Fibroblast of lung (primary cell): Measurements from ENCODE around the gene ACKR2.
"Not testable (repeated sequence)": the region's sequence is repeated elsewhere in the genome, so short reads cannot be mapped to it uniquely, and the experiment has no call there.

Source experiments
- CTCF ChIP-seq, 2 donors: IDR thresholded peaks in 1 of 2; conservative IDR thresholded peaks in 1 of 2; 1 replicate in 1 of 2; 2 replicates in 1 of 2; pipeline ENCODE4 v1.5.1; 2011 to 2012; ENCODE audit warnings: low read length in 2 of 2, control low read depth in 1 of 2, inconsistent platforms in 1 of 2, low read depth in 1 of 2, mild to moderate bottlenecking in 1 of 2
- EZH2 ChIP-seq: IDR thresholded peaks from 2 replicates; pipeline ENCODE4 v1.5.1; 2012; ENCODE audit warnings: low read length, control low read depth, mild to moderate bottlenecking; ENCODE audit errors: missing control alignments

- not testable (repeated sequence) for TF ChIP-seq CTCF (conservative IDR thresholded peaks at IDR 0.05 in 1 of 2, IDR thresholded peaks at IDR 0.05 in 1 of 2; ENCODE audit: low read depth in 1 of 2, low read length in 2 of 2); EZH2
Observed at GRCh38 chr3:42811118-42811883, 2.1 kb downstream of the ACKR2 start.
